ENCODE measurements around the gene CTSA.
"Not testable (repeated sequence)": the region's sequence is repeated elsewhere in the genome, so short reads cannot be mapped to it uniquely, and the experiment has no call there.

CTSA gene

GRCh38 chr20:45918182-45918737 is 27.1 kb downstream of the CTSA start:
- no peak for DNase-seq (ENCODE audit: low read depth, low spot score)

- no peak for DNase-seq (ENCODE audit: low read depth, low spot score)
Observed at GRCh38 chr20:45918779-45919537, 27.8 kb downstream of the CTSA start.

- DNase-seq (ENCODE audit: low read depth, low spot score): peak; percentile 78
Observed at GRCh38 chr20:45919542-45920399, 28.6 kb downstream of the CTSA start.

- DNase-seq (ENCODE audit: low read depth, low spot score): no peak
Observed at GRCh38 chr20:45920462-45921336, 29.6 kb downstream of the CTSA start.

- no peak for DNase-seq (ENCODE audit: low read depth, low spot score)
Observed at GRCh38 chr20:45921337-45922189, 30.4 kb downstream of the CTSA start.

GRCh38 chr20:45924391-45925261 is 33.5 kb downstream of the CTSA start:
- no peak for DNase-seq (ENCODE audit: low read depth, low spot score)

- no peak for DNase-seq (ENCODE audit: low read depth, low spot score)
Observed at GRCh38 chr20:45925821-45926506, 34.8 kb downstream of the CTSA start.

- DNase-seq (ENCODE audit: low read depth, low spot score): no peak
Observed at GRCh38 chr20:45926731-45927070, 35.6 kb downstream of the CTSA start.

- no peak for DNase-seq (ENCODE audit: low read depth, low spot score)
Observed at GRCh38 chr20:45927071-45927878, 36.1 kb downstream of the CTSA start.

- not testable (repeated sequence) for DNase-seq (ENCODE audit: low read depth, low spot score)
Observed at GRCh38 chr20:45931680-45932079, 40.5 kb downstream of the CTSA start.

- peak; percentile 81 for DNase-seq (ENCODE audit: low read depth, low spot score)
Observed at GRCh38 chr20:45933266-45934045, 42.3 kb downstream of the CTSA start.

- peak; percentile 63 for DNase-seq (ENCODE audit: low read depth, low spot score)
Observed at GRCh38 chr20:45934046-45934585, 43.0 kb downstream of the CTSA start.

GRCh38 chr20:45934586-45935415 is 43.7 kb downstream of the CTSA start, which contains the start of gene PCIF1:
Gene PCIF1, plus strand, starts transcription at chr20:45934683. Its CDS starts 4,317 bp downstream, at chr20:45939000.
- DNase-seq (ENCODE audit: low read depth, low spot score): peak; percentile 100

GRCh38 chr20:45935416-45936046 is 44.4 kb downstream of the CTSA start:
- no peak for DNase-seq (ENCODE audit: low read depth, low spot score)

- no peak for DNase-seq (ENCODE audit: low read depth, low spot score)
Observed at GRCh38 chr20:45937765-45938164, 46.6 kb downstream of the CTSA start.

Data from astrocyte of the hippocampus (primary cell).